Tibial nerve (tissue), 4 donors: ENCODE measurements around the gene TTLL8. TPM values are rescaled to one million over a fixed set of nuclear protein-coding genes. Genes with fewer than 3 reads are reported as not detected.

Source experiments
- DNase-seq, 2 donors: peaks; one replicate each; pipeline ENCODE4 v3.0.0-alpha.2; 2019; ENCODE audit warnings: low spot score in 2 of 2
- H3K27ac ChIP-seq, 4 donors: fragments of 200-600 bp; sonication (generic) in 3 of 4; one replicate each; pipeline ENCODE4 v1.5.1; 2017 to 2019; ENCODE audit warnings: mild to moderate bottlenecking in 1 of 4
- H3K27me3 ChIP-seq, 2 donors: fragments of 200-600 bp; sonication (generic) in 1 of 2; one replicate each; pipeline versions ENCODE4 v1.5.1 to v1.6.0; 2017 to 2019
- H3K36me3 ChIP-seq, 3 donors: fragments of 200-600 bp; sonication (generic); one replicate each; pipeline ENCODE4 v1.5.1; 2018 to 2019
- H3K4me1 ChIP-seq, 4 donors: fragments of 200-600 bp; sonication (generic) in 3 of 4; one replicate each; pipeline ENCODE4 v1.5.1; 2017 to 2019
- H3K4me3 ChIP-seq, 4 donors: fragments of 200-600 bp; sonication (generic) in 3 of 4; one replicate each; pipeline ENCODE4 v1.5.1; 2017 to 2019; ENCODE audit warnings: mild to moderate bottlenecking in 1 of 4, moderate library complexity in 1 of 4
- H3K9me3 ChIP-seq, 4 donors: fragments of 200-600 bp; sonication (generic) in 3 of 4; one replicate each; pipeline ENCODE4 v1.5.1; 2017 to 2019
- EP300 ChIP-seq, 2 donors: sonication (generic); formaldehyde crosslinking; IDR thresholded peaks; one replicate each; pipeline ENCODE4 v1.6.1; 2017; ENCODE audit warnings: antibody characterized with exemption in 2 of 2, mild to moderate bottlenecking in 1 of 2
- POLR2A ChIP-seq, 2 donors: fragments of 450-650 bp; IDR thresholded peaks; one replicate each; pipeline ENCODE4 v1.6.1; 2017; ENCODE audit warnings: antibody characterized with exemption in 2 of 2, mild to moderate bottlenecking in 2 of 2, moderate library complexity in 2 of 2
- WGBS, 2 donors: methylation state at CpG; one replicate each; pipeline ENCODE4 v1.1.5; 2018; 5-methylcytosine and 5-hydroxymethylcytosine counted together
- total RNA-seq, 4 donors: library from RNA; depleted of rRNA; stranded (reverse); fragments of >200 nt; gene quantifications; one replicate each; pipeline ENCODE4 v1.1.0, GENCODE V29; 2016
- TF ChIP-seq, protein P1 (sequence below), 5 experiments: fragments of 200-600 bp in 3 of 5; fragments of 450-650 bp in 2 of 5; sonication (generic) in 3 of 5; IDR thresholded peaks; one replicate each; pipeline ENCODE4 v1.5.1; 2016 to 2019; ENCODE audit warnings: antibody characterized with exemption in 5 of 5, mild to moderate bottlenecking in 3 of 5, moderate library complexity in 2 of 5

The TTLL8 gene
- total RNA-seq, 4 donors from 2014 or later = not detected

DNA sequence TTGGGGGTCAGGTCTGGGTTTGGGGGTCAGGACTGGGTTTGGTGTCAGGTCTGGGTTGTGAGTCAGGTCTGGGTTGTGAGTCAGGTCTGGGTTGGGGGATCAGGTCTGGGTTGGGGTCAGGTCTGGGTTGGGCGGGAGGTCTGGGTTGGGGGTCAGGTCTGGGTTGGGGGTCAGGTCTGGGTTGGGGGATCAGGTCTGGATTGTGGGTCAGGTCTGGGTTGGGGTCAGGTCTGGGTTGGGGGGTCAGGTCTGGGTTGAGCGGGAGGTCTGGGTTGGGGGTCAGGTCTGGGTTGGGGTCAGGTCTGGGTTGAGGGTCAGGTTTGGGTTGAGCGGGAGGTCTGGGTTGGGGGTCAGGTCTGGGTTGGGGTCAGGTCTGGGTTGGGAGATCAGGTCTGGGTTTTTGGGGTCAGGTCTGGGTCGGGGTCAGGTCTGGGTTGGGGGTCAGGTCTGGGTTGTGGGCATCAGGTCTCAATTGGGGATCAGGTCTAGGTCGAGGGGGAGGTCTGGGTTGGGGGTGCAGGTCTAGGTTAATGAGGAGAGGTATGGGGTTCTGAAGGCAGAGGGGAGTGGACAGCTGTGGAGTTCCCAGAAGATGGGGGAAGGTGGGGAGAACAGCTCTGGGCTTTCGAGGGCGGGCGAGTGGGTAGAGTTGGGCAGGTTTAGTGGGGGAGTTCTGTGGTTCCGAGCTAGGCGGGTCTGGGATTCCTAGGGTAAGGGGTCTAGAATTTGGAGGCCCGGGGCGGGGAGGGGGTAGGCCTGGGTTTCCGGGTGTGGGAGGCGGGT lies 629 bp downstream of the TTLL8 start:
- Histone ChIP-seq H3K36me3 (no peaks in the 10 kb centered on the region), H3K4me3 (no peak overlapping the region), H3K27ac (no peak overlapping the region), H3K27me3 (peaks cover 4 to 49% of the 10 kb centered on the region in 2 donors), H3K4me1 (peaks cover 0 to 18% (median 11%) of the 10 kb centered on the region in 4 donors), H3K9me3 (peaks cover 0 to 21% (median 0%) of the 10 kb centered on the region in 4 donors)
- TF ChIP-seq POLR2A (IDR thresholded peaks at IDR 0.05) = no peak
- 83 to 84% methylated on average over 13 to 14 of the region's 14 CpGs for WGBS, 2 donors
- DNase-seq = no peak

DNA sequence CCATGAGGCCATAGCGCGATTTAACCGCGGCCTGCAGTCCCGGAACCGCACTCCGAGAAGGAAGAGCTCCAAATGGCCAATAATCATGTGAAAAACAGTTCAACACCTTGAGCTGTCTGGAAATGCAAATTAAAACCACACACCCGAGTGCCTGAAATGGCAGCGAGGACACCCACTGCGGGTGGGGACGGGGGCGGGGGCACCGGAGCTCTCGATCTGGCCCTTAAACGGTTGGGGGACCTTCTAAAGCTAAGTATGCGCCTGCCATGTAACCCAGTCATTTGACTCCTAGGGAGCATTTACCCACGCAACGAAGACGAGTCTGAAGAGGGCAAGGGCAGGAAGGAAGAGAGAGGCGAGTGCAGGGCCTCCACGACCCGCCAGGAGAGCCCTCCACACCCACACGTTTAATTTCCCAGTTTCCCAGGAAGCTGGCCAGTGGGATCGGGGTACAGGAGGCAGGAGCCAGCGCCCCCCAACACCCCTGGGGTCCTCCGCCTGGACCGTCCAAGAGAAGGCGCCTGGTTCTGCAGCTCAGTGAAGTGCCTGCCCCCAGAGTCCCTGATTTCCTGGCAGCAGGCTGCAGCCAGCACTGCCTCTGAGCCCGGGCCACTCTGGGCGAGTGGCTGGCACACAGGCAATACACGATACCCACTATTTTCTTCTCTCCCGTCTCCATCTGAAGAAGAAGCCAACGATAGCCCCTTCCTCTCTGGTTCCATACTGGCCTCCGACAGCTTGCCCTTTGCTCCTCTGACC lies 1.7 kb downstream of the TTLL8 start:
- Histone ChIP-seq H3K4me1 (peaks cover 0 to 18% (median 11%) of the 10 kb centered on the region in 4 donors), H3K27me3 (peaks cover 4 to 45% of the 10 kb centered on the region in 2 donors), H3K36me3 (no peaks in the 10 kb centered on the region), H3K27ac (no peak overlapping the region), H3K9me3 (peaks cover 0 to 32% (median 0%) of the 10 kb centered on the region in 4 donors), H3K4me3 (no peak overlapping the region)
- WGBS, 2 donors = 68% methylated on average over 29 to 34 of the region's 34 CpGs
- no peak for DNase-seq
- TF ChIP-seq, protein P1, sequence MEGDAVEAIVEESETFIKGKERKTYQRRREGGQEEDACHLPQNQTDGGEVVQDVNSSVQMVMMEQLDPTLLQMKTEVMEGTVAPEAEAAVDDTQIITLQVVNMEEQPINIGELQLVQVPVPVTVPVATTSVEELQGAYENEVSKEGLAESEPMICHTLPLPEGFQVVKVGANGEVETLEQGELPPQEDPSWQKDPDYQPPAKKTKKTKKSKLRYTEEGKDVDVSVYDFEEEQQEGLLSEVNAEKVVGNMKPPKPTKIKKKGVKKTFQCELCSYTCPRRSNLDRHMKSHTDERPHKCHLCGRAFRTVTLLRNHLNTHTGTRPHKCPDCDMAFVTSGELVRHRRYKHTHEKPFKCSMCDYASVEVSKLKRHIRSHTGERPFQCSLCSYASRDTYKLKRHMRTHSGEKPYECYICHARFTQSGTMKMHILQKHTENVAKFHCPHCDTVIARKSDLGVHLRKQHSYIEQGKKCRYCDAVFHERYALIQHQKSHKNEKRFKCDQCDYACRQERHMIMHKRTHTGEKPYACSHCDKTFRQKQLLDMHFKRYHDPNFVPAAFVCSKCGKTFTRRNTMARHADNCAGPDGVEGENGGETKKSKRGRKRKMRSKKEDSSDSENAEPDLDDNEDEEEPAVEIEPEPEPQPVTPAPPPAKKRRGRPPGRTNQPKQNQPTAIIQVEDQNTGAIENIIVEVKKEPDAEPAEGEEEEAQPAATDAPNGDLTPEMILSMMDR (IDR thresholded peaks at IDR 0.05) = no peak
- TF ChIP-seq EP300 (IDR thresholded peaks at IDR 0.05) (no peak), POLR2A (IDR thresholded peaks at IDR 0.05) (no peak)

DNA sequence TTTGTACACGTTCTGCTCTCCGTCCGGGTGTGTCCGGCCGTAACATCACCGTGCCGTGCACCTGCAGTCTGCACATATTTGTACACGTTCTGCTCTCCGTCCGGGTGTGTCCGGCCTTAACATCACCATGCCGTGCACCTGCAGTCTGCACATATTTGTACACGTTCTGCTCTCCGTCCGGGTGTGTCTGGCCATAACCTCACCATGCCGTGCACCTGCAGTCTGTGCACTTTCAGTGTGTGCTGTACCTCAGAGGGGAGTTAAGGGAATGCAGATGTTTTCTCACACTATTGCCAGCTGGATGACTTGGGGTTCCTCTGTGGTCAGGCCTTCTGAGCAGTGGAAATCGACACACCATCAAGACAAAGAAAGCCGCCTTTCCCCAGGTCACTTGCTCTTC lies 4.2 kb downstream of the TTLL8 start:
- 90 to 92% methylated on average over 18 of the region's 18 CpGs for WGBS, 2 donors
- H3K36me3 ChIP-seq = no peaks in the 10 kb centered on the region

GRCh38 chr22:50051930-50052329 lies 6.2 kb downstream of the TTLL8 start:
- DNase-seq = no peak
- Histone ChIP-seq H3K27ac (no peak overlapping the region), H3K9me3 (peaks cover 0 to 35% (median 0%) of the 10 kb centered on the region in 4 donors), H3K4me1 (no peaks in the 10 kb centered on the region), H3K27me3 (peaks cover 0 to 9% of the 10 kb centered on the region in 2 donors), H3K4me3 (no peak overlapping the region), H3K36me3 (no peaks in the 10 kb centered on the region)
- TF ChIP-seq POLR2A (IDR thresholded peaks at IDR 0.05) = no peak
- no peak for TF ChIP-seq EP300 (IDR thresholded peaks at IDR 0.05)
- TF ChIP-seq, protein P1 (IDR thresholded peaks at IDR 0.05) = no peak
- WGBS, 2 donors = 88 to 89% methylated on average over 18 of the region's 18 CpGs

More for the DNA sequence above, 4.2 kb downstream of the TTLL8 start:
- Histone ChIP-seq H3K27me3 (peaks cover 1 to 20% of the 10 kb centered on the region in 2 donors), H3K27ac (no peak overlapping the region), H3K4me3 (no peak overlapping the region), H3K4me1 (peaks cover 0 to 7% (median 6%) of the 10 kb centered on the region in 4 donors), H3K9me3 (peaks cover 0 to 35% (median 0%) of the 10 kb centered on the region in 4 donors)
- TF ChIP-seq, protein P1 (IDR thresholded peaks at IDR 0.05) = no peak
- TF ChIP-seq EP300 (IDR thresholded peaks at IDR 0.05) = no peak
- no peak for TF ChIP-seq POLR2A (IDR thresholded peaks at IDR 0.05)
- DNase-seq = no peak

GRCh38 chr22:50049299-50050195 lies 8.6 kb downstream of the TTLL8 start:
- no peak overlapping the region for H3K27ac ChIP-seq
- 88 to 89% methylated on average over 36 of the region's 36 CpGs for WGBS, 2 donors
- TF ChIP-seq POLR2A (IDR thresholded peaks at IDR 0.05) (no peak), EP300 (IDR thresholded peaks at IDR 0.05) (no peak)
- TF ChIP-seq, protein P1 (IDR thresholded peaks at IDR 0.05) = no peak
- peaks cover 0 to 34% (median 0%) of the 10 kb centered on the region in 4 donors for H3K9me3 ChIP-seq
- no peaks in the 10 kb centered on the region for H3K4me1 ChIP-seq
- H3K27me3 ChIP-seq = peaks cover 0 to 9% of the 10 kb centered on the region in 2 donors
- no peaks in the 10 kb centered on the region for H3K36me3 ChIP-seq
- no peak overlapping the region for H3K4me3 ChIP-seq
- DNase-seq = no peak
